ENCODE results near the gene NCCRP1.

DNA sequence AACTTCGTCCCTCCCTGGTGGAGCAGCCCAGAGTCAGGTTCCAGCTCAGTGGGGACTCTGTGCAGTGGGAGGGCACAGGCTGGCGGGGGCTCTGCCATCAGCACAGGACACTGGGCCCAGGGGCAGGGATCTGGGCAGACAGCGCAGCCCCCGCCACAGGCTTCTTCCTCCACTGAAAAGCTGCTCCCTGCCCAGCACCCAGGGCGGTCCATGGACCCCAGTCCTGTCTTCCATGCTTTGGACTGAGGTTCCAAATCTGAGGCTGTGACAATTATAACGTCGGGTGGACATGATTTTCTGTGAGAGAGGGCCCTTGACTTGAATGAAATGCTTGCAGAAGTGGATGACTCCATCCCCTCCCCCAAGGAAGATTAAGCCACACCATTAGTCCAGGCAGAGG lies 21.2 kb upstream of the NCCRP1 start:
- TF ChIP-seq POLR2A (IDR thresholded peaks at IDR 0.05) = no peak
- TF ChIP-seq, protein P1, sequence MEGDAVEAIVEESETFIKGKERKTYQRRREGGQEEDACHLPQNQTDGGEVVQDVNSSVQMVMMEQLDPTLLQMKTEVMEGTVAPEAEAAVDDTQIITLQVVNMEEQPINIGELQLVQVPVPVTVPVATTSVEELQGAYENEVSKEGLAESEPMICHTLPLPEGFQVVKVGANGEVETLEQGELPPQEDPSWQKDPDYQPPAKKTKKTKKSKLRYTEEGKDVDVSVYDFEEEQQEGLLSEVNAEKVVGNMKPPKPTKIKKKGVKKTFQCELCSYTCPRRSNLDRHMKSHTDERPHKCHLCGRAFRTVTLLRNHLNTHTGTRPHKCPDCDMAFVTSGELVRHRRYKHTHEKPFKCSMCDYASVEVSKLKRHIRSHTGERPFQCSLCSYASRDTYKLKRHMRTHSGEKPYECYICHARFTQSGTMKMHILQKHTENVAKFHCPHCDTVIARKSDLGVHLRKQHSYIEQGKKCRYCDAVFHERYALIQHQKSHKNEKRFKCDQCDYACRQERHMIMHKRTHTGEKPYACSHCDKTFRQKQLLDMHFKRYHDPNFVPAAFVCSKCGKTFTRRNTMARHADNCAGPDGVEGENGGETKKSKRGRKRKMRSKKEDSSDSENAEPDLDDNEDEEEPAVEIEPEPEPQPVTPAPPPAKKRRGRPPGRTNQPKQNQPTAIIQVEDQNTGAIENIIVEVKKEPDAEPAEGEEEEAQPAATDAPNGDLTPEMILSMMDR (IDR thresholded peaks at IDR 0.05) = no peak
